Non-pigmented ciliary epithelial cell (primary cell): ENCODE results near the gene FGL2.
"Not testable (repeated sequence)": the region's sequence is repeated elsewhere in the genome, so short reads cannot be mapped to it uniquely, and the experiment has no call there.

Experiments used
- DNase-seq: peaks from one replicate; pipeline ENCODE4 v3.0.0-alpha.2; 2010; ENCODE audit warnings: low read depth

FGL2 gene

DNA sequence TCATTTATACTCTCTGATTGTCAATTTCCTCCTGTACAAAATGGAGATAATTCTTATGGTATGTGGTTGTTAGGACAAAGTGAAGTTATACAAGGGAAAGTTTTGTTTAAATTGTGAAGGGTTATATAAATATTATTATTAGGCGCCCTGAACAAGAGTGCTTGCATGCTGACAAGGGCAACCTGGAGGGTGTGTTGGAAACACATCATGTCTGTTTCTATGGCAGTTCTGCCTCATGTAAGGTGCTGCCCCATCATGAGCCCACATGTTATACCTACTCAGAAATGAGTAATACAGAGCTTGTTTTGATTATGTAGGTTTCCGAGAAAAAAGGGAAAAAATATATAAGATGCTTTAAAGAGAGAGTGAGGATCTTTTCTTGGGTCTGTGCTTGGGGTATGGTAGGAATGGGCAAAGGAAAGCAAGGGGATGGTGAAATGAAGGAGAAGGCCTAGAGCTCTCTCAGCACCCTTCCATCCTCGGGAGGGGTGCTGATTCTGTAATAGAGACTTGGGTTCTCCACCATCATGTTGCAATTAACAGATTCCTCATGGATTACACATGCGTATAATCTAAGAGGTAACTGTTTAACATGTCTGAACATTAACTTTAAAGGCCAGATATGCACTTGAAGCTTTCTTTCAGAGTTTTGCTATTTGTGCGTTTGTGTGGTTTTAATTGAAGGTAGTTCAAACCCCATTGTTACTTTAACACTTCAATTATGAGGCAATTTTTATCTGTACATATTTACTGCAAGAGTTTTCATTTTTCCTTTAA lies 43.8 kb downstream of the FGL2 start:
- DNase-seq, result not testable (repeated sequence)

DNA sequence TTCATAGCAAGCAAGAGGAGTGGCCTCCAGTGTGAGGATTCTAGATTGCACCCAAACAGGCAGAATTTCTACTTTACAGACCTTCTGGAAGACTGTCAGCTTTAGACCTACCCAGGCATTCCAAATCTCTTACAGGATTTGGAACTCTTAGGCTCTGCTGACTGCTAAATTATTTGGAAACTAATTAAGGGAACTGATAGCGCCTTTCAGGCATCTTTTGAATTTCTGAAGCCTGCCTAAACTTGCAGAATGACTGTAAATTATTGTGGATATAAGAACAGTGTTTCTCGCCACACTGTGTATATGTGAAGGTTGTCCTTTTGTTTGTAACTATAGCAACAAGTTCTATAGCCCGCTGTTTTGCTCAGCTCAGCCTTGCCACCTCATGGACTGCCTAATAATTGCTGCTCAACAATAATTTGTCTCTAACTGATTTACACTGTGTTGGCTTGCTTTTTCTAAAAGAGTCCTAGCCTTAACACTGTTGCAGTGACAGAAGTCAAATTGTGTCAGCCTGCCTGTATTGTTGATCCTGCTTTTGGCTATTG lies 44.6 kb downstream of the FGL2 start:
- not testable (repeated sequence) for DNase-seq

DNA sequence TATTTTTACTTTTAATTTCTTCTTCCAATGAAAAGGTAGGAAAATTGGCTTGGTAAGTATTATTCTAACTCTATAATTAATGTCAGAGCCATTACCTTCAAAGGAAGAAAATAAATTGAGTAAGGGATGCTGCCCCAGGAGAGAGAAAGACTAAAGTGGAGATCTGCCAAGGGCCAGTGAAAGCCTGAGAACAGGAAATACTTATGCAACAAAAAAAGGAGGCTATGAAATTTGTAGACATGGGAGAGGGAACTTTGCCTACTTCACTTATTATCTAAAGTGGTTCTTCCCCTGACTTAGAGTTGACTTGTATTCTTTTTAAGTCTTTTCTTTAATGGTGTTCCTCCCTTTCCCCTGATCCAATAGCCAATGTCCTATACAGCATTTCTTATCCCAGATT lies 47.4 kb downstream of the FGL2 start:
- not testable (repeated sequence) for DNase-seq
